ENCODE measurements around the gene ZNF367.

DNA sequence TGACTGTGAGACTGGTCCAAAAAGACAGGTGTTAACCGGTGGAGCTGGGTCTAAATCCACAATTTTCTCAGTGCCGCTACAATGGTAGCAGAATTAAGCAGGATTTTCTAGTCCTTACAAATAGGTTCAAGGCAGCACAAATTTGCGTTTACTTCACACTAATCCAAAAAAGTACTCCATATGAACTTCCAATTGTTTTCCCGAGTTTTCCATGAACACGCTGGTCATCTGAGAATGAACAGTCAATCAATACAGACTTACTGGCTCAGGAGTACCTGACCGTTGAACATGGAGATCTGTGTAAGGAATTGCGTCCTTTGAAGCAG lies 35.4 kb downstream of the ZNF367 start:
- TF ChIP-seq SUZ12 (IDR thresholded peaks at IDR 0.05; ENCODE audit: extremely low read depth, insufficient read depth, insufficient read length) = no peak
- no peak for TF ChIP-seq ZNF274 (IDR thresholded peaks at IDR 0.05; ENCODE audit: low read depth, low read length)
- TF ChIP-seq YY1 (IDR thresholded peaks at IDR 0.05; ENCODE audit: insufficient read depth, insufficient read length) = no peak
